GM03348 (cell line): Measurements from ENCODE around the gene PTPRU.

Experiments used
- DNase-seq: peaks from one replicate; pipeline ENCODE4 v3.0.0; 2012; ENCODE audit warnings: low spot score

PTPRU gene

DNA sequence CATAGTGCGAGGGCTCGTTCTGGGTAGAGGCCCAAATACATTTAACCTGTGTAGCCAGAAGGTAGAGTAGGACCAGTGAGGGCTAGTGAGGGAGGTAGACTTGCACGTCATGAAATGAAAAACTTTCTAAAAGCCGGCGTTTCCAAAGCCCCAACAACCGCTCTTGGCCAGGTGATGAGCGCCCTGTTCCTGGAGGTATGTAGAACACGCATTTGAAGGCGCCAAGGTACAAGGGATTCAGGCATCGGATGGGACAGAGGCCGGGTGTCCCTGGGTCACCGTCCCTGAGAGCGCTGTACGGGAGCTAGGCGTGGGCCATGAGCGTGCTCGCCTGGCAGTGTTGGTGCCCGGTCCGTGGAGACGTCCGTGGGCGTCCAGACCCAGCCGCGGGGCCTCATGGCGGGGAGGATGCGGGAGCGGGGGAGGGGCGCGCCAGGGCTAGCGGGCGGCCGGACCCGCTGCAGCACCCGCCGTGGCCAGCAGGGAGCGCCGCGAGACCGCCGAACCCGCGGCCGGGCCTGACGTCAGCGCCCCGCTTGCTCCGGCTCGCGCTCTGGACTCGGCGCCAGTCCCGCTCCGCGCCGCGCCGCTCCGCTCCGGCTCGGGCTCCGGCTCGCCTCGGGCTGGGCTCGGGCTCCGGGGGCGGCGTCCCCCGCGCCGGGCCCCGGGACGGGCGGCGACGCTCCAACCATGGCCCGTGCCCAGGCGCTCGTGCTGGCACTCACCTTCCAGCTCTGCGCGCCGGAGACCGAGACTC is at the start of gene PTPRU:
TSS of gene PTPRU (plus strand) at position 568 of the 757 bp plus-strand sequence. CDS start at position 691, 123 bp downstream.
- peak; percentile 97 for DNase-seq

GRCh38 chr1:29186707-29187106 is 49.6 kb upstream of the PTPRU start:
- no peak for DNase-seq

- DNase-seq = no peak
Measured at GRCh38 chr1:29190718-29191117, 45.6 kb upstream of the PTPRU start.

- no peak for DNase-seq
Measured at GRCh38 chr1:29193879-29194455, 42.4 kb upstream of the PTPRU start.

- no peak for DNase-seq
Measured at GRCh38 chr1:29195881-29196291, 40.4 kb upstream of the PTPRU start.

DNA sequence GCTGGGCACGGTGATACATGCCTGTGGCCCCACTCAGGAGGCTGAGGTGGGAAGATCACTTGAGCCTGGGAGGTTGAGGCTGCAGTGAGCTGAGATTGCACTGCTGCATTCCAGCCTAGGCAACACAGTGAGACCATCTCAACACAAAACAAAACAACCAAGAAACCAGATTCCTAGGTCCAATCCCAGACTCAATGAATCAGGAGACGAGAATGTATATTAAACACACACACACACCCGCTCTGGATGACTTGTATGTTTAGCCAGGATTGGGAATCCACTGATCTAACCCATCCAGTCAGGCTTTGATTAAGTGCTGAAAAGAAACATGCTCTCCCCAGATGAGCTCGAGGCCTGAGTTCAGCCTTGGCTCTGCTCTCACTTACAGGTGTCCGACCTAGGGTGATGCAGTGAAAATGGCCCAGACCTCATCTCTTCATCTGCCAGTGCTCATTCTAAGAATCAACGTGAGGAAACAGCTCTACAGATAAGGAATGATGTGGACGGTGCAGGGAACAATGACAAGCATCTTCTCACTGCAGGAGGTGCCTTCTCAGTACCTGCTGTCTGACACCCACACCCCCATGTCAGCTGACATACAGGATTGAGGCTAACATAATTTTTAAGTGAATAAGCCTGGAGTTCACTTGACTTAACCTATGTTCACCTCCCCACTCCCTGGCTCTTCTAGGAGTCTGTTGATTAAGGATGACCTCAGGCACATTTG is 39.3 kb upstream of the PTPRU start:
- peak; percentile 72 for DNase-seq

GRCh38 chr1:29197590-29197924 is 38.8 kb upstream of the PTPRU start:
- peak; percentile 28 for DNase-seq

DNA sequence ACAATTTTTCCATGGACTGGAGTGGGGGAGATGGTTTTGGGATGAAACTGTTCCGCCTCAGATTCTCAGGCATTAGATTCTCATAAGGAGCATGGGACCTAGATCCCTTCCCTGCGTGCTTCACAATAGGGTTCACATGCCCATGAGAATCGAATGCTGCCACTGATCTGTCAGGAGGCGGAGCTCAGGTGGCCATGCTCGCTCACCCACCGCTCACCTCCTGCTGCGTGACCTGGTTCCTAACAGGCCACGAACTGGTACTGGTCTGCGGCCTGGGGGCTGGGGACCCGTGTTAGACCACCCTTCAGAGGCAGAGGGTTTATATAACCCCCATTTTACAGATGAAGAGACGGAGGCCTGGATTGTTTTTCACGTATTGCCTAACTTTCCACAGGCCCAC is 38.3 kb upstream of the PTPRU start:
- DNase-seq = no peak

GRCh38 chr1:29200906-29201594 is 35.3 kb upstream of the PTPRU start:
- no peak for DNase-seq

DNA sequence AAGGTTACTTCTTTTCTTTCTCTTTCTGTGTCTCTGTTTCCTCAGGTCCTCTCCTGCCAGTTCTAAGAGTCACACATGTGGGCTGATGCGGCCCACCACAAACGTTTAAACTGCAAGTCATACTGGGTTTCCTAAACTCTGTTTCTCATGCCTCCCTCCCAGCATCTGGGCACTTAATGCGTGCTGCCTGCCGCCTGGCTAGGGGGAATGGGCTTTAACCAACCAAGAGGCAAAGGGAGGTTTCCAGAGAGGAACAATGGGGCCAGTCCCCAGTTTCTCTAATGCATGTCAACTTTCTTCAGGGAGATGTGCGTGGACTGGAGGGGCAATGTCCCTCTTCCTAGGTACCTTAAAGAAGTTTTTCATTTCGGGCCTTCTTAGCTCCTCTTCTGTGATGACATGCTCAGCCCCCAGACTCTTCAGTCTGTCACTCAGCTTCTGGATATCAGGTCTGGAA is 34.7 kb upstream of the PTPRU start:
- DNase-seq = no peak

- no peak for DNase-seq
Measured at GRCh38 chr1:29202053-29202452, 34.3 kb upstream of the PTPRU start.

DNA sequence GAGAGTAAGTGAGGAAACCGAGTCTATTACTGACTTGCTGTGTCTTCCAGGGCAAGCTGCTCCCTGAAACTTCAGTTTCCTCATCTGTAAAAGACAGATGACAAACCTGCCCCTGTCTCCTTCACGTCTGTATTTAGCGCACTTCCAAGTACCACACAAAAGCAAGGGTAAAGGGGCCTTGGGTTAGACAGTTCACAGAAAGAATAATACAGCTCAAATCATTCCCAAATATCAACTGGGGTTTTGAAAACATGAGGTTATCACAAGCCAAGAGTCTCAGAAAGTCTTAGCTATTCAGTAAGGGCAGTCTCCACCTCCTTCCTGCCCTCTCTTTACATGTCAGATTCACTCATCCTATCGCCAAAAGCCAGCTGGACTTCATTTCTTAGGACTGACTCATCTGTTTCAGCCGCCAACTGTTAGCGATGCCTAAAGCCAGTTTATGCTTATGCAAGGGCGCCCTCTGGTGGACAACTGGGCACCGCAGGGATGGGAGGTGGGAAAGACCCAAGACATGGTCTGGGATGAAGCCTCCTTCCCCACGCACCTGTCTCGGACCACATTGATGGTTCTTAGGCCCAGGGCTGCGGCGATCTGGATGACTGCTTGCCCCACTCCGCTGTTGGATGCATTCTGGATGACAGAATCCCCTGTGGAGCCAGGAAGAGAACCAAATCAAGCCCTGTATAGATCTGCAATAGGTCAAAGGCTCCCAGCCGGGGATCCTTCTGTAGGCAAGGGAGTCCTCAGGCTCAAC is 33.6 kb upstream of the PTPRU start:
- peak; percentile 94 for DNase-seq

DNA sequence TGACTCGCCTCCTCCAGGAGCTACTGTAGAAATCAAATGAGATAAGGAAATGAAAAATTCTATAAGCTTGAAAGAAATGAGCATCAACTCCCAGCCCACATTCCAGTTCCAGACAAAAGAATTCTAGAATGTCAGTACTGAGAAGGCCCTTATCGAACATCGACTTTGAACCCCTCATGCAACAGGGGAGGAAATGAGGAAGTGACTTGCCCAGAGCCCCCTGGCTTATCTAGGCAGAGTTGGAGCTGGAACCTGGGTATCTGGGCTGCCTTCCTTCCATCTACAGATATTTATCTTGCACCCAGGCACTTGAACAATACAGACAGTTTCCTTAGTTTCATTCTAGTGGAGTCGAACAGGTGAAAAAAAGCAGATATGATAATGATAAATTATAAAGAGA is 27.9 kb upstream of the PTPRU start:
- DNase-seq = no peak

- DNase-seq = peak; percentile 59
Measured at GRCh38 chr1:29209173-29209572, 27.1 kb upstream of the PTPRU start.

DNA sequence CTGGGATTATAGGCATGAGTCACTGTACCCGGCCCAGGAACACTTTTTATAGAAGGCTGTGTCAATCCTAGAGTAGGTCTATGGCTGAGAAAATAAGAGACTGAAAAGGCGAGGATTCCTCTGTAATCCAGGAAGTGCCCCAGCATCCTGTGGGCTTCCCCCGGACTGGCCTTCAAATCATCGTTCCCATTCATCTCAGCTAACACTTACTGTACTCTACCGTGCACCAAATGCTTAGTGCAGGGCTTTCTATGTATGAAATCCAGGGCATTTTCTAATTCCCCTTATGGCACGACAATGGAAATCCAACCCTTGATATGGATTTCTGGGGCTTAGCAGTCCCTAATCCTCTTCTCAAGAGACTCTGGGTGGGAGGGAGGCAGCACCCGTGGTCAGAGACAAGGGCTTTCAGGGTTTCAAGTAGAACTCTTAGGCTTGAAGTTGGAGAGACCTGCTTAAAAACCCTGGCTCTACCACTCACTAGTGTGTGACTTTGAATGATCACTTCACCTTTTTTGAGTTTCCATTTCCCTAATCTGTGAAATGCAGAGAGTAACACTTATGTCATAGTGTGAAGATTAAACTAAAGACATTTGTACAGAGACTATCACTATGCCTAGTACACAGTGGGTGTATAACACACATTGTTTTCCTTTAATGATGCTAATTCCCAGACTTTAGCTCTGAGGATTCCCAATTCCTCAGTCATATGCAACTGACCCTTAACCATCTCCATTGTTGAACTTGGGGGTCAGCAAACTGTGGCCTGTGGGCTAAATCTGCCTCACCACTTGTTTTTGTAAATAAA is 25.8 kb upstream of the PTPRU start:
- no peak for DNase-seq

GRCh38 chr1:29211086-29212030 is 25.0 kb upstream of the PTPRU start:
- peak; percentile 60 for DNase-seq

- DNase-seq = no peak
Measured at GRCh38 chr1:29213055-29213454, 23.3 kb upstream of the PTPRU start.

DNA sequence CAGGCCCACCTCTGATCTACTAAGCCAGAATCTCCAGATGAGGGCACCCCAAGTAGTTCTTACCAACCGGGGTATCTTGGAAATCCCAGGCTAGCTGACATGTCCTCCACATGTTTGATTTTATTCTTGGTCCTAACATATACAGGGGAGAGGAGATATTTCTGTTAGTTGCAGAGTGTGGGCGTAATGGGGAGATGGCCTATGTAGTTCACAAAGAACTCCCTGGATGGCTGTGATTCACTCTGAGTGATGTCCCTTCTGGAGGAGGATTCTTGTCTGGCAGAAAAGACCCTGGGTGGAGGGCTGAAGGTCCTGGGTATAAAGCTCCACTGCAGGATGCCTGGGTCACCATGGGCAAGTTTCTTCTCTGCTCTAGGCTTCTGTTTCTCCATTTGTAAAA is 18.7 kb upstream of the PTPRU start:
- no peak for DNase-seq

- DNase-seq = peak; percentile 54
Measured at GRCh38 chr1:29218223-29218622, 18.1 kb upstream of the PTPRU start.

GRCh38 chr1:29221296-29221695 is 15.0 kb upstream of the PTPRU start:
- DNase-seq = no peak
